GM10847 (cell line): ENCODE results near the gene STEAP1B.

Experiments used
- POLR2A ChIP-seq: IDR thresholded peaks from 2 replicates; pipeline ENCODE4 v1.6.1; 2011; ENCODE audit not compliant: insufficient read length; ENCODE audit errors: extremely low read depth

Gene STEAP1B

DNA sequence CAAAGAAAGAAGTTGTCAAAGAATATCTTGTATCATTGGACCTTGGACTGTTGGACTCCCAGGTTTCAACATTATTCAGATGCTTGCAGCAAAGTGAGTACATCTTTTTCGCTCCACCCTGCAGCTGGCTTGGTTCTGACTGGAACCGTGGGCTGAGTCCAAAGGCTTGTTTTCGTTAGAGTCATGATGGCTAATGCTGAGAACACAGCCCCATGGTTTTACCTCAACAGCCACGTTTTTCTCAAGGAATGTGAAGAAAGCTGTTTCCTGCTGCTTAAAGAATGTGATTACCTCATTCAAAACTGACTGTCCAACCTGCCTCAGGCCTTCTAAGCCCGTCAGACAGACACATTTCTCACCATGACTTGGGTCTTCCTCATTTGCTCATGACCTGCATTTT is 69.5 kb downstream of the STEAP1B start:
- TF ChIP-seq POLR2A: no peak

- TF ChIP-seq POLR2A: no peak
These were observed 70.6 kb downstream of the STEAP1B start for GRCh38 chr7:22429386-22429785.

DNA sequence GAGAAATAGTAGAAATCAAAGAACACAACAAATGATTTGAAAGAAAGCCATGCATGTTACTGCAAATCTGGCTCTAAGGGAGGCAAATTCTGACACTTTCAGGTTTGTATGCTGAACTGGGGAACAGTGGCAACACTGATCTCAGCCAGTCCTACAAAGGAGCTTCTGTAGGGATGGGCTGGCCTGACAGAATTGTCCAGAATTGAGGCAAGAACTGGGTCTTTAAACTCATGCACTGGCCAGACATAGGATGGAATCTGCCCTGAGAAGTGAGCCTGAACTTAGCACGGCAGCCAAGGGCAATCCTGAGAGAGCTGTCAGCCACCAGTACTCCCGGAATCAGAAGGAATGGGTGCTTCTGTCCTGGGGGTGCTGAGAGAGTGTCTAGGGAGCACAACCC is 72.1 kb downstream of the STEAP1B start:
- no peak for TF ChIP-seq POLR2A

DNA sequence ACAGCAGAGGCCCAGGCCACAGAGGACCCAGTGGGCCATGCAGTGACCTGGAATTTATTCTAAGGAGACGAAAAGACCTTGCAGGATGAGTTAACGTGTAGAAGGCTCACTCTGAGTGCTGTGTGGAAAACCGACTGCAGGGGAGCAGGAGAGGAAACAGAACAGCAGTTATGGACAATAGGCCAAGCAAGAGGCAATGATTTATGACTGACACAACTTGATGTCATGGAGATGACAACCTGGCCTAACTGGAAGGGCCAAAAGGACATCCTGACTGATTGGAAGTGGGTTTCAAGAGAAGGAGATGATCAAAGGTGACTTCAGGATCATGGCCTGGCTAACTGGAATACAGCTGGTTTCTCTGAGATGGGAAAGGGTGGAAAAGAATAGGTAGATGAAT is 72.9 kb downstream of the STEAP1B start:
- TF ChIP-seq POLR2A: no peak

GRCh38 chr7:22426463-22427094 is 73.4 kb downstream of the STEAP1B start:
- no peak for TF ChIP-seq POLR2A

DNA sequence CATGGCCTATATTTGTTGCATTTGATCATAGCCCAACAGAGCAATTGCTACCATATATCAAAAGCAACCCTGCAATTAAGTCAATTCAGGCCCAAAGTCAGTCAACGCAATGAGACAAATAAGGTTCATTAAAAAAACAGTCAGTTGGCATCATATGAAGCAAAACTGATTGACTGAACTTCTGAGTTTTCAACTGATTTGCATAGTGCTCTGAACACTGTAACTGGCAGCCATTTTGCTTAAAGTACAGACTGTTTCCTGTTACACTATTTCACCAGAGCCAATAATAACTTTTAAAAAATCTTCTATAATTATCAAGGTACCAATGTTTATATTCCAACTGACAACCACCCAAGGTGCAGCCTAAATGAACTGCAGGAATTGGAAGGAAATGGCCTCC is 74.6 kb downstream of the STEAP1B start:
- no peak for TF ChIP-seq POLR2A

DNA sequence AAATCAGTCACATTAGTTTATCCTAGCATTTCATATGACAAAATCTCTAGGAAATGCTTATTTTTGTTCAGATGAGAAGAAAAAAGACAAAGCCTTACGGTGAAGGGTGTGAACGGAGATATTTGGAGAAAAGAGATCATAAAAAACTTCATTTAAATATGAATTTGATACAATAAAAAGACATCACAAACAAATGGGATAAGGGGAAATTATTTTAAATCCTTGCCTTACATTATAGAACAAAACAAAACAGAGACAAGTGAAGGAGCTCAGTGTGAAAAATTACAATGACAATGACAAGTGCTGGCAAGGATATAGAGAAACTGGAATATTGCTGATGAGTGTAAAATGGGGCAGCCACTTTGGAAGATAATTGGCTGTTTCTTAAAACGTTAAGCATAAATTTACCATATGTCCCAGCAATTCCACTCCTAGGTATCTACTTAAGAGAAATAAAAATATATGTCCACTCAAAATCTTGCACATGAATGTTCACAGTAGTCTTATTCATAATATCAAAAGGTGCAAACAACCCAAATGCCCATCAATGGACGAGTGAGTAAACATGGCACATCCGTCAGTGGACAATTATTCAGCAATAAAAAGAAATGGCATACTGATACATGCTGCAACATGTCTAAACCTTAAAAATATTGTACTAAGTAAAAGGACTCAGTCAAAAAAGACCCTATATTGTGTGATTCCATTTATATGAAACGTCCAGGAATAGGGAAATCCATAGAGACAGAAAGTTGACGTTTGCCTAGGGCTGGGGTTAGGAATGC is 77.0 kb downstream of the STEAP1B start:
- TF ChIP-seq POLR2A: no peak

- TF ChIP-seq POLR2A: no peak
These were observed 78.9 kb downstream of the STEAP1B start for GRCh38 chr7:22420973-22421635.

- TF ChIP-seq POLR2A: no peak
These were observed 80.0 kb downstream of the STEAP1B start for GRCh38 chr7:22420008-22420407.

GRCh38 chr7:22419488-22419887 is 80.5 kb downstream of the STEAP1B start:
- TF ChIP-seq POLR2A: no peak

GRCh38 chr7:22418251-22419046 is 81.5 kb downstream of the STEAP1B start:
- TF ChIP-seq POLR2A: no peak

DNA sequence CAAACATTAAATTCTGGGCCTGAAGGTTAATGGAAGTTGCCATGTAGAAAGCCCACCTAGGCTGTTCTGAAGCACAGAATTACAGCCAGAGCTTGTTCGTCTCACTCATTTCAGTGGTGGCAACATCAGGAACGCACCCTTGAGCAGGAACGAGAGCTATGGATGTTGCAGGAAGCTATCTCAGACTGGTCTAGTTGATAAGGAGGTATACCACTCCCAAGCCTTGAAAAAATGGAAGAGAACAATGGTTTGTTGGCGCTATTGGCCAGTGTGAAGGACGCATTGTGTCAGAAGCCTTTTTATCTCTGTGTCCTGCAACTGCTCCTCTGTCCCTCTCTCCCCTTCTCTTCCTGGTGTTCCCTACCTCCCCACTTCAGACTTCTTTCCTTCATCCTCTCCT is 82.1 kb downstream of the STEAP1B start:
- no peak for TF ChIP-seq POLR2A

- no peak for TF ChIP-seq POLR2A
These were observed 82.6 kb downstream of the STEAP1B start for GRCh38 chr7:22417349-22417748.

GRCh38 chr7:22414424-22414823 is 85.6 kb downstream of the STEAP1B start:
- TF ChIP-seq POLR2A: no peak

GRCh38 chr7:22413211-22413610 is 86.8 kb downstream of the STEAP1B start:
- no peak for TF ChIP-seq POLR2A

GRCh38 chr7:22411977-22412693 is 87.9 kb downstream of the STEAP1B start:
- TF ChIP-seq POLR2A: no peak
